WTC11 (cell line): Measurements from ENCODE around the gene SPATA31D3. TPM values are rescaled to one million over a fixed set of nuclear protein-coding genes. Genes with fewer than 3 reads are reported as not detected.
"Not testable (repeated sequence)": the region's sequence is repeated elsewhere in the genome, so short reads cannot be mapped to it uniquely, and the experiment has no call there.

ENCODE experiments used
- ATAC-seq: fragments of 200-7000 bp; cut with Tn5 transposase; 2 replicates; pipeline ENCODE4 v1.10.0; 2021; ENCODE audit warnings: mild to moderate bottlenecking, moderate library complexity
- CTCF ChIA-PET: fragments of 300-600 bp; sonication (Branson Sonifier 250); formaldehyde crosslinking; loops from one replicate; lab custom pipeline; 2021; ENCODE audit warnings: antibody characterized with exemption; lab: Charles Lee
- POLR2A ChIA-PET: fragments of 350-600 bp; sonication (Branson Sonifier 250); formaldehyde crosslinking; loops from one replicate; lab custom pipeline; 2021; ENCODE audit warnings: antibody characterized with exemption; lab: Charles Lee
- DNase-seq: peaks from one replicate; pipeline ENCODE4 v3.0.0; 2021; ENCODE audit warnings: low spot score
- H3K27ac Mint-ChIP-seq: 2 replicates; pipeline ENCODE4 v1.8.0; 2021; ENCODE audit warnings: mixed read lengths
- H3K27me3 Mint-ChIP-seq: 2 replicates; pipeline ENCODE4 v1.8.0; 2021; ENCODE audit warnings: low read depth, mild to moderate bottlenecking, moderate library complexity, mixed read lengths
- H3K36me3 Mint-ChIP-seq: 2 replicates; pipeline ENCODE4 v1.8.0; 2021; ENCODE audit warnings: mixed read lengths
- H3K4me1 Mint-ChIP-seq: 2 replicates; pipeline ENCODE4 v1.8.0; 2022; ENCODE audit warnings: mixed read lengths
- H3K4me3 Mint-ChIP-seq: 2 replicates; pipeline ENCODE4 v1.8.0; 2021; ENCODE audit warnings: mild to moderate bottlenecking, moderate library complexity, mixed read lengths
- H3K9me3 Mint-ChIP-seq: 2 replicates; pipeline ENCODE4 v1.8.0; 2021; ENCODE audit warnings: mixed read lengths
- ATF1 ChIP-seq: sonication (generic); formaldehyde crosslinking; IDR thresholded peaks from 2 replicates; pipeline ENCODE4 v1.8.1; 2023; ENCODE audit warnings: mild to moderate bottlenecking, moderate library complexity, missing genetic modification reagents
- ETV6 ChIP-seq: sonication (generic); formaldehyde crosslinking; IDR thresholded peaks from 2 replicates; pipeline ENCODE4 v1.8.1; 2022; ENCODE audit warnings: mild to moderate bottlenecking, missing genetic modification reagents
- FOXJ3 ChIP-seq: sonication (generic); formaldehyde crosslinking; IDR thresholded peaks from 2 replicates; pipeline ENCODE4 v1.9.0; 2021; ENCODE audit warnings: missing genetic modification reagents, mild to moderate bottlenecking, borderline replicate concordance
- FOXP1 ChIP-seq: sonication (generic); formaldehyde crosslinking; IDR thresholded peaks from 2 replicates; pipeline ENCODE4 v1.8.0; 2022; ENCODE audit warnings: missing genetic modification reagents, mild to moderate bottlenecking, moderate library complexity, borderline replicate concordance
- MXD4 ChIP-seq: fragments of 250-450 bp; sonication (Bioruptor Pico); IDR thresholded peaks from 2 replicates; pipeline ENCODE4 v1.8.0; 2021; ENCODE audit warnings: mild to moderate bottlenecking, moderate library complexity, borderline replicate concordance
- NFATC4 ChIP-seq: fragments of 250-450 bp; sonication (Bioruptor Pico); IDR thresholded peaks from 2 replicates; pipeline ENCODE4 v1.9.0; 2021; ENCODE audit warnings: mild to moderate bottlenecking
- NR3C1 ChIP-seq: sonication (generic); formaldehyde crosslinking; conservative IDR thresholded peaks from 2 replicates; pipeline ENCODE4 v1.8.1; 2023; ENCODE audit warnings: low read depth, mild to moderate bottlenecking, missing genetic modification reagents
- PREB ChIP-seq: sonication (generic); formaldehyde crosslinking; IDR thresholded peaks from 2 replicates; pipeline ENCODE4 v1.8.1; 2022; ENCODE audit warnings: mild to moderate bottlenecking, missing genetic modification reagents, moderate library complexity, borderline replicate concordance
- RORB ChIP-seq: fragments of 250-450 bp; sonication (Bioruptor Pico); IDR thresholded peaks from 2 replicates; pipeline ENCODE4 v1.9.0; 2021; ENCODE audit warnings: mild to moderate bottlenecking
- SMAD4 ChIP-seq: sonication (generic); formaldehyde crosslinking; IDR thresholded peaks from 2 replicates; pipeline ENCODE4 v1.8.0; 2022; ENCODE audit warnings: mild to moderate bottlenecking, missing genetic modification reagents
- USF2 ChIP-seq: sonication (generic); formaldehyde crosslinking; IDR thresholded peaks from 2 replicates; pipeline ENCODE4 v1.8.1; 2023; ENCODE audit warnings: mild to moderate bottlenecking, missing genetic modification reagents, moderate library complexity
- ZNF138 ChIP-seq: sonication (generic); formaldehyde crosslinking; conservative IDR thresholded peaks from 2 replicates; pipeline ENCODE4 v1.8.1; 2022; ENCODE audit warnings: mild to moderate bottlenecking, moderate library complexity, missing genetic modification reagents
- ZNF232 ChIP-seq: sonication (generic); formaldehyde crosslinking; IDR thresholded peaks from 2 replicates; pipeline ENCODE4 v1.8.0; 2022; ENCODE audit warnings: mild to moderate bottlenecking, missing genetic modification reagents
- ZNF396 ChIP-seq: fragments of 250-450 bp; sonication (Bioruptor Pico); IDR thresholded peaks from 2 replicates; pipeline ENCODE4 v1.8.0; 2021; ENCODE audit warnings: mild to moderate bottlenecking, moderate library complexity, borderline replicate concordance
- ZNF425 ChIP-seq: fragments of 250-450 bp; sonication (Bioruptor Pico); conservative IDR thresholded peaks from 2 replicates; pipeline ENCODE4 v1.9.0; 2021; ENCODE audit warnings: mild to moderate bottlenecking
- ZNF512 ChIP-seq: sonication (generic); formaldehyde crosslinking; IDR thresholded peaks from 2 replicates; pipeline ENCODE4 v1.8.1; 2022; ENCODE audit warnings: missing genetic modification reagents, borderline replicate concordance
- ZNF532 ChIP-seq: fragments of 250-450 bp; sonication (Bioruptor Pico); IDR thresholded peaks from 2 replicates; pipeline ENCODE4 v1.9.0; 2021; ENCODE audit warnings: mild to moderate bottlenecking, borderline replicate concordance
- total RNA-seq: library from RNA; stranded (reverse); gene quantifications from 3 replicates; pipeline ENCODE4 v1.2.3, GENCODE V29; 2021

The SPATA31D3 gene
- total RNA-seq, 1 experiment from 2014 or later = not detected

- POLR2A ChIA-PET, ATAC-seq, H3K4me1 Mint-ChIP-seq, H3K36me3 Mint-ChIP-seq, DNase-seq, H3K27me3 Mint-ChIP-seq, CTCF ChIA-PET, H3K4me3 Mint-ChIP-seq, H3K27ac Mint-ChIP-seq: not testable (repeated sequence)
- H3K9me3 Mint-ChIP-seq = peaks cover 17% of the 10 kb centered on the region
These were observed 5.3 kb downstream of the SPATA31D3 start for GRCh38 chr9:81948650-81949049.

- Mint-ChIP-seq H3K27ac (no peak overlapping the region), H3K27me3 (peaks cover 7% of the 10 kb centered on the region; the same call in 1 of the 2 replicates), H3K9me3 (peaks cover 56% of the 10 kb centered on the region), H3K4me3 (no peak overlapping the region), H3K36me3 (peaks cover 34% of the 10 kb centered on the region), H3K4me1 (no peaks in the 10 kb centered on the region)
- ChIA-PET CTCF (no interaction called here), POLR2A (no interaction called here)
- DNase-seq (no peak), ATAC-seq (no peak)
- TF ChIP-seq FOXP1 (CRISPR knock-in tag) (no peak), SMAD4 (CRISPR knock-in tag) (no peak), ZNF396 (CRISPR knock-in tag) (no peak), ETV6 (no peak), ZNF532 (CRISPR knock-in tag) (no peak), NFATC4 (no peak), FOXJ3 (CRISPR knock-in tag) (no peak), USF2 (CRISPR knock-in tag) (no peak), RORB (CRISPR knock-in tag) (no peak), PREB (no peak), ZNF138 (CRISPR knock-in tag) (no peak), ZNF425 (CRISPR knock-in tag) (no peak), ZNF232 (CRISPR knock-in tag) (no peak), ZNF512 (no peak), MXD4 (CRISPR knock-in tag) (no peak), ATF1 (CRISPR knock-in tag) (no peak), NR3C1 (CRISPR knock-in tag) (no peak)
These were observed 9.8 kb downstream of the SPATA31D3 start for GRCh38 chr9:81953096-81953495.
